Caco-2 (cell line): ENCODE measurements around the gene OR2M4. TPM values are rescaled to one million over a fixed set of nuclear protein-coding genes. Genes with fewer than 3 reads are reported as not detected.

Source experiments
- Bru-seq: library from RNA; stranded (reverse); fragments of 400-500 nt; gene quantifications from one replicate; lab custom pipeline; 2021; lab: Mats Ljungman, UMichigan
- BruChase-seq, 2 experiments: library from RNA; stranded (reverse); fragments of 400-500 nt; gene quantifications; one replicate each; lab custom pipeline; 2021; lab: Mats Ljungman, UMichigan
- BruUV-seq: library from RNA; stranded (reverse); fragments of 400-500 nt; replicated peaks from 2 replicates; lab custom pipeline; 2021; lab: Mats Ljungman, UMichigan
- CTCF ChIA-PET: fragments of 300-600 bp; sonication (Branson Sonifier 250); formaldehyde crosslinking; loops from one replicate; lab custom pipeline; 2022; ENCODE audit warnings: antibody characterized with exemption; lab: Charles Lee
- POLR2A ChIA-PET: fragments of 300-600 bp; sonication (Branson Sonifier 250); formaldehyde crosslinking; loops from one replicate; lab custom pipeline; 2022; ENCODE audit warnings: antibody characterized with exemption; lab: Charles Lee
- DNase-seq, 2 experiments: peaks; one replicate each; pipeline versions ENCODE4 v3.0.0 to v3.0.0-alpha.2; 2020 to 2022
- H3K27me3 ChIP-seq: replicated peaks from 2 replicates; pipeline ENCODE4 v1.6.0; 2011; ENCODE audit warnings: low read length; ENCODE audit not compliant: control insufficient read depth, insufficient read depth
- H3K36me3 ChIP-seq: 2 replicates; pipeline ENCODE4 v1.5.1; 2011; ENCODE audit warnings: low read length; ENCODE audit not compliant: control insufficient read depth, insufficient read depth
- H3K4me1 ChIP-seq: fragments of 250-450 bp; sonication (Bioruptor Pico); 2 replicates; pipeline ENCODE4 v1.5.1; 2020; ENCODE audit warnings: mild to moderate bottlenecking
- H3K4me3 ChIP-seq: 2 replicates; pipeline ENCODE4 v1.5.1; 2011; ENCODE audit warnings: low read depth, mild to moderate bottlenecking, control low read depth, low read length
- H3K9me3 ChIP-seq: fragments of 250-450 bp; sonication (Bioruptor Pico); 2 replicates; pipeline ENCODE4 v1.5.1; 2020; ENCODE audit warnings: mild to moderate bottlenecking, moderate library complexity
- H3K27ac Mint-ChIP-seq: one replicate; pipeline ENCODE4 v1.8.0; 2022; ENCODE audit warnings: mixed read lengths; ENCODE audit not compliant: unreplicated experiment
- H3K27me3 Mint-ChIP-seq: one replicate; pipeline ENCODE4 v1.8.0; 2022; ENCODE audit warnings: mixed read lengths; ENCODE audit not compliant: insufficient read depth, unreplicated experiment
- H3K36me3 Mint-ChIP-seq: one replicate; pipeline ENCODE4 v1.8.0; 2022; ENCODE audit warnings: mild to moderate bottlenecking, mixed read lengths; ENCODE audit not compliant: insufficient read depth, unreplicated experiment
- H3K4me1 Mint-ChIP-seq: one replicate; pipeline ENCODE4 v1.8.0; 2022; ENCODE audit warnings: low read depth, mixed read lengths; ENCODE audit not compliant: unreplicated experiment
- H3K4me3 Mint-ChIP-seq: one replicate; pipeline ENCODE4 v1.8.0; 2022; ENCODE audit warnings: mild to moderate bottlenecking, moderate library complexity, mixed read lengths; ENCODE audit not compliant: unreplicated experiment
- H3K9me3 Mint-ChIP-seq: one replicate; pipeline ENCODE4 v1.8.0; 2022; ENCODE audit warnings: mixed read lengths; ENCODE audit not compliant: unreplicated experiment
- CTCF ChIP-seq, 2 experiments: fragments of 200-600 bp in 1 of 2; IDR thresholded peaks; 1 replicate in 1 of 2; 2 replicates in 1 of 2; pipeline versions ENCODE4 v1.5.1 to v1.8.0; 2011 to 2022; ENCODE audit warnings: antibody characterized with exemption in 1 of 2, control low read depth in 1 of 2, inconsistent platforms in 1 of 2, low read depth in 1 of 2, low read length in 1 of 2, mild to moderate bottlenecking in 1 of 2, moderate library complexity in 1 of 2; ENCODE audit not compliant: insufficient read depth in 1 of 2, severe bottlenecking in 1 of 2, unreplicated experiment in 1 of 2
- intact Hi-C: fragments of 100-400 bp; cut with micrococcal nuclease; formaldehyde crosslinking; loops from one replicate; pipeline ENCODE4 v1.10.0; 2022; ENCODE audit not compliant: unreplicated experiment
- long read RNA-seq: library from polyadenylated mRNA; stranded (forward); transcript quantifications from one replicate; pipeline ENCODE4 v2.0.0, GENCODE V29; 2022
- total RNA-seq: library from RNA; stranded (reverse); gene quantifications from 2 replicates; pipeline ENCODE4 v1.2.3, GENCODE V29; 2022

OR2M4 gene
- total RNA-seq (not detected in 2 replicates), Bru-seq, nascent RNA (not detected), BruChase-seq, experiment 1, labeled RNA remaining after a 2-hour chase (not detected), BruChase-seq, experiment 2, labeled RNA remaining after a 6-hour chase (not detected)
- long read RNA-seq = 0 reads

- Histone ChIP-seq H3K4me1 (no peaks in the 10 kb centered on the region), H3K36me3 (no peaks in the 10 kb centered on the region), H3K27me3 (no peaks in the 10 kb centered on the region), H3K9me3 (no peaks in the 10 kb centered on the region), H3K4me3 (no peak within 1 kb of the TSS)
- H3K27ac Mint-ChIP-seq = no peak within 1 kb of the TSS
- BruUV-seq = no TSS peak
- H3K9me3 Mint-ChIP-seq = no peaks in the 10 kb centered on the region
- DNase-seq = no peak
- no peaks in the 10 kb centered on the region for H3K36me3 Mint-ChIP-seq
- no peak for TF ChIP-seq CTCF (IDR thresholded peaks at IDR 0.05; ENCODE audit: insufficient read depth in 1 of 2, low read depth in 1 of 2, low read length in 1 of 2, severe bottlenecking in 1 of 2, unreplicated experiment in 1 of 2)
- H3K4me3 Mint-ChIP-seq = no peak within 1 kb of the TSS
- H3K27me3 Mint-ChIP-seq = no peaks in the 10 kb centered on the region
- ChIA-PET POLR2A (no interaction called here), CTCF (no interaction called here)
- intact Hi-C loops = no loop called here
- H3K4me1 Mint-ChIP-seq = no peaks in the 10 kb centered on the region
Measured at GRCh38 chr1:248231117-248231516, at the start of gene OR2M4. OR2M4 (plus strand) TSS chr1:248231417; CDS start chr1:248238929, 7,512 bp downstream.

- Mint-ChIP-seq H3K9me3 (peaks cover 20% of the 10 kb centered on the region), H3K36me3 (no peaks in the 10 kb centered on the region), H3K4me3 (no peak overlapping the region), H3K27me3 (no peaks in the 10 kb centered on the region), H3K27ac (no peak overlapping the region), H3K4me1 (no peaks in the 10 kb centered on the region)
- no peaks in the 10 kb centered on the region for H3K36me3 ChIP-seq
- ChIA-PET POLR2A (no interaction called here), CTCF (no interaction called here)
- intact Hi-C loops = no loop called here
- TF ChIP-seq CTCF (IDR thresholded peaks at IDR 0.05; ENCODE audit: insufficient read depth in 1 of 2, low read depth in 1 of 2, low read length in 1 of 2, severe bottlenecking in 1 of 2, unreplicated experiment in 1 of 2) = no peak
- H3K9me3 ChIP-seq = no peaks in the 10 kb centered on the region
- no TSS peak for BruUV-seq
- no peaks in the 10 kb centered on the region for H3K27me3 ChIP-seq
- DNase-seq = no peak
- H3K4me1 ChIP-seq = no peaks in the 10 kb centered on the region
- no peak overlapping the region for H3K4me3 ChIP-seq
Measured at GRCh38 chr1:248183996-248184395, 47.2 kb upstream of the OR2M4 start.

- Mint-ChIP-seq H3K36me3 (no peaks in the 10 kb centered on the region), H3K9me3 (peaks cover 36% of the 10 kb centered on the region), H3K27me3 (no peaks in the 10 kb centered on the region), H3K27ac (no peak overlapping the region), H3K4me3 (no peak overlapping the region), H3K4me1 (no peaks in the 10 kb centered on the region)
- Histone ChIP-seq H3K27me3 (no peaks in the 10 kb centered on the region), H3K4me1 (no peaks in the 10 kb centered on the region), H3K9me3 (0 out of 2 replicates have a peak, but pooled peaks cover 3% of the 10 kb centered on the region), H3K36me3 (no peaks in the 10 kb centered on the region), H3K4me3 (no peak overlapping the region)
- DNase-seq = no peak
- POLR2A ChIA-PET = no interaction called here
- intact Hi-C loops = no loop called here
- CTCF ChIA-PET = no interaction called here
- BruUV-seq = no TSS peak
- TF ChIP-seq CTCF (IDR thresholded peaks at IDR 0.05; ENCODE audit: insufficient read depth in 1 of 2, low read depth in 1 of 2, low read length in 1 of 2, severe bottlenecking in 1 of 2, unreplicated experiment in 1 of 2) = no peak
Measured at GRCh38 chr1:248187363-248187762, 43.9 kb upstream of the OR2M4 start.
